Muscle layer of duodenum (tissue), 2 donors: Measurements from ENCODE around the gene NRM.
"Not testable (repeated sequence)": the region's sequence is repeated elsewhere in the genome, so short reads cannot be mapped to it uniquely, and the experiment has no call there.

Source experiments
- H3K27ac ChIP-seq: one replicate; pipeline ENCODE4 v1.7.0; 2013; ENCODE audit warnings: mild to moderate bottlenecking, low read length
- H3K27me3 ChIP-seq: one replicate; pipeline ENCODE4 v1.7.0; 2013; ENCODE audit warnings: low read depth, mild to moderate bottlenecking, control low read depth, low read length
- H3K36me3 ChIP-seq, 2 donors: one replicate each; pipeline ENCODE4 v1.7.0; 2013; ENCODE audit warnings: low read length in 2 of 2, control low read depth in 1 of 2, mild to moderate bottlenecking in 1 of 2; ENCODE audit not compliant: insufficient read depth in 2 of 2, control insufficient read depth in 1 of 2
- H3K4me1 ChIP-seq, 2 donors: one replicate each; pipeline ENCODE4 v1.7.0; 2013; ENCODE audit warnings: low read length in 2 of 2, mild to moderate bottlenecking in 2 of 2, control low read depth in 1 of 2, moderate library complexity in 1 of 2; ENCODE audit not compliant: insufficient read depth in 2 of 2, control insufficient read depth in 1 of 2
- H3K4me3 ChIP-seq, 2 donors: one replicate each; pipeline ENCODE4 v1.7.0; 2013; ENCODE audit warnings: low read length in 2 of 2, low read depth in 1 of 2, mild to moderate bottlenecking in 1 of 2
- H3K9me3 ChIP-seq, 2 donors: one replicate each; pipeline ENCODE4 v1.7.0; 2013; ENCODE audit warnings: low read length in 2 of 2, control low read depth in 1 of 2, mild to moderate bottlenecking in 1 of 2; ENCODE audit not compliant: control insufficient read depth in 1 of 2
- donor health status: healthy.

Gene NRM

DNA sequence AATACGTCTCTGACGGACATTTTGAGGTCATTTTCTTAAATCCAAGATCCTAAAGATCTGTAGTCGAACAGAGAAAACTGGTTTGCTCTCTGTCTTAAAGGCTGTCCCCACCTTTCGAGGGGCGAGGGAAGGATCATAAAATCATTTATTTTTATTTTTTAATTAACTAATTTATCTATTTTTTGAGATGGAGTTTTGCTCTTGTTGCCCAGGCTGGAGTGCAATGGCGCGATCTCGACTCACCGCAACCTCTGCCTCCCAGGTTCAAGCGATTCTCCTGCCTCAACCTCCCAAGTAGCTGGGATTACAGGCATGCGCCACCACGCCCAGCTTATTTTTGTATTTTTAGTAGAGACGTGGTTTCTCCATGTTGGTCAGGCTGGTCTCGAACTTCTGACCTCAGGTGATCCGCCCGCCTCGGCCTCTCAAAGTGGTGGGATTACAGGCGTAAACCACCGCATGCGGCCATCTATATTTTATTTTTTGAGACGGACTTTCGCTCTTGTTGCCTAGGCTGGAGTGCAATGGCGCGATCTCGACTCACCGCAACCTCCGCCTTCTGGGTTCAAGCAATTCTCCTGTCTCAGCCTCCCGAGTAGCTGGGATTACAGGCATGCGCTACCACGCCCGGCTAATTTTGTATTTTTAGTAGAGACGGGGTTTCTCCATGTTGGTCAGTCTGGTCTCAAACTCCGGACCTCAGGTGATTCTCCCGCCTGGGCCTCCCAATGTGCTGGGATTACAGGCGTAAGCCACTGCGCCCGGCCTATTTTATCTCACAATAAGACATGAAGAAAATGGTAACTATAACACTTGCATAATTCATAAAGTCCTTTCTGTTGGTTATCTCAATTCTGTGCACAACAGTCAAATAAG, 27.3 kb upstream of the NRM start:
- H3K27me3 ChIP-seq, H3K9me3 ChIP-seq: not testable (repeated sequence)
- Histone ChIP-seq H3K36me3 (peaks cover 19 to 25% of the 10 kb centered on the region in 2 donors), H3K4me1 (peaks cover 11 to 35% of the 10 kb centered on the region in 2 donors), H3K27ac (peak overlapping the region; percentile 78), H3K4me3 (peak overlapping the region; percentile 57 to 76)

GRCh38 chr6:30717129-30717844, 26.5 kb upstream of the NRM start, which contains the start of gene MDC1:
Gene MDC1 (minus strand): TSS chr6:30717281. CDS start chr6:30715175, 2,106 bp downstream.
- Histone ChIP-seq H3K4me1 (peaks cover 11 to 28% of the 10 kb centered on the region in 2 donors), H3K36me3 (peaks cover 23 to 29% of the 10 kb centered on the region in 2 donors), H3K9me3 (no peaks in the 10 kb centered on the region), H3K4me3 (peak within 1 kb of the TSS; percentile 57 to 76), H3K27me3 (no peaks in the 10 kb centered on the region), H3K27ac (peak within 1 kb of the TSS; percentile 78)

GRCh38 chr6:30716879-30717128, 26.0 kb upstream of the NRM start:
- Histone ChIP-seq H3K27ac (peak overlapping the region; percentile 78), H3K27me3 (no peaks in the 10 kb centered on the region), H3K4me1 (peaks cover 11 to 23% of the 10 kb centered on the region in 2 donors), H3K36me3 (peaks cover 27 to 34% of the 10 kb centered on the region in 2 donors), H3K9me3 (no peaks in the 10 kb centered on the region), H3K4me3 (peak overlapping the region; percentile 57 to 76)

DNA sequence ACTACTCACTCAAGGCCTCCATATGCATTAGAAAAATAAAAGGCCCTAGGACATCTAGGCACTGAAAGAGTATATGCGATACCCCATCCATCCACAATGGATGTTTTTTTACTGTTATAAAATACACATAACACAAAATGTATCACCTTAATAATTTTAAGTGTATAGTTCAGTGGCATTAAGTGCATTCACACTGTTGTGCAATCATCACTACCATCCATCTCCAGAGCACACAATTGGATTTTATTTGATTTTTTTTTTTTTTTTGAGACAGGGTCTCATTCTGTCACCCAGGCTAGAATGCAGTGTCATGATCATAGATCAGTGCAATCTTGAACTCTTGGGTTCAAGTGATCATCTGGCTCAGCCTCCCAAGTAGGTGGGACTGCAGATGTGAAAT, 23.5 kb upstream of the NRM start:
- Histone ChIP-seq H3K36me3 (peaks cover 35 to 55% of the 10 kb centered on the region in 2 donors), H3K27ac (no peak overlapping the region), H3K27me3 (no peaks in the 10 kb centered on the region), H3K4me3 (no peak overlapping the region), H3K9me3 (no peaks in the 10 kb centered on the region), H3K4me1 (peaks cover 6 to 15% of the 10 kb centered on the region in 2 donors)

DNA sequence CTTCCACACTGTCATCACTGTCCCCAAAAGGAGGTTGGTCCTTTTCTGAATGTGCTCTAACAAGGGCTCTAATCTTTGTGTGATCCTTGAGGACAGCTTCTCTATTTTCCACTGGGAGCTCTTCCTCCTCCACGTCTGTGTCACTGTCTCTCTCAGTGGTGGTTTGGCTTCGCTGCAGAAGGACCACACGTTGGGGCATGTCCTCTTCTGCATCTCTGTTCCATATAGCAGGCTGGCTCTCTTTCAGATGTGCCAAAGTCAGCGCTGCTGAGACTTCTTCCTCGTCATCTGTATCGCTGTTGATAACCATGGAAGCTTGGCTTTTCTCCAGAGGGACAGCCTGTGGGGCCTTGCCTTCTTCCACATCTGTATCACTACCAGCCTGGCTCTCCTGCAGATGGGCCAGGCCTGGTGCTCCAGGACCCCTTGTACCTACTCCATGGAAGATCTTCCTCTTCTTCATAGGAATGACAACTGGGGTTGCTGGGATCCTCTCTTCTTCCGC, 21.7 kb upstream of the NRM start:
- H3K9me3 ChIP-seq = no peaks in the 10 kb centered on the region
- peaks cover 43 to 65% of the 10 kb centered on the region in 2 donors for H3K36me3 ChIP-seq
- H3K27me3 ChIP-seq = no peaks in the 10 kb centered on the region
- no peak overlapping the region for H3K27ac ChIP-seq
- H3K4me1 ChIP-seq = peaks cover 4 to 6% of the 10 kb centered on the region in 2 donors
- H3K4me3 ChIP-seq = no peak overlapping the region

GRCh38 chr6:30711758-30712380, 21.1 kb upstream of the NRM start:
- no peaks in the 10 kb centered on the region for H3K9me3 ChIP-seq
- H3K27ac ChIP-seq = no peak overlapping the region
- no peaks in the 10 kb centered on the region for H3K27me3 ChIP-seq
- peaks cover 4 to 6% of the 10 kb centered on the region in 2 donors for H3K4me1 ChIP-seq
- no peak overlapping the region for H3K4me3 ChIP-seq
- peaks cover 43 to 70% of the 10 kb centered on the region in 2 donors for H3K36me3 ChIP-seq

GRCh38 chr6:30709101-30709868, 18.5 kb upstream of the NRM start:
- Histone ChIP-seq H3K27ac (no peak overlapping the region), H3K36me3 (peaks cover 38 to 72% of the 10 kb centered on the region in 2 donors)

GRCh38 chr6:30707281-30707850, 16.6 kb upstream of the NRM start:
- H3K9me3 ChIP-seq = no peaks in the 10 kb centered on the region
- H3K27ac ChIP-seq = no peak overlapping the region
- no peaks in the 10 kb centered on the region for H3K4me1 ChIP-seq
- H3K4me3 ChIP-seq = no peak overlapping the region
- H3K36me3 ChIP-seq = peaks cover 32 to 70% of the 10 kb centered on the region in 2 donors
- no peaks in the 10 kb centered on the region for H3K27me3 ChIP-seq

More at GRCh38 chr6:30709101-30709868, 18.5 kb upstream of the NRM start:
- no peaks in the 10 kb centered on the region for H3K9me3 ChIP-seq
- H3K27me3 ChIP-seq = no peaks in the 10 kb centered on the region
- H3K4me1 ChIP-seq = no peaks in the 10 kb centered on the region
- no peak overlapping the region for H3K4me3 ChIP-seq

DNA sequence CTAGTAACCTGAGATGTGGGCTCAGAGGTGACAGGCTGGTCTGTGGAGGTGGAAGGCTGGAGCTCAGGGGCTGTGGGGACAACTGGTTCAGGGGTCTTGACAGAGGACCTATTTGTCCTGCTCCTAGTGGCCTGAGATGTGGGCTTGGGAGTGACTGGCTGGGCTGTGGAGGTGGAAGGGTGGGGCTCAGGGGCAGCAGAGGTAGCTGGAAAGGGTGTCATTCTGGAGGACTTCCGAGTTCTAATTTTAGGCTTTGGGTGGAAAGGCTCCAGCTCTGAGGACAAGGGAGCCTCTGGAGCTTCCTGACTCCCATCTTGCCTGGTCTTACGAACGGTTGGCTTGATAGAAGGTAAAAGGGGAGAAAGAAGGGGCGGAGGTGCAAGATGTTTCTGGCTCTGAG, 14.8 kb upstream of the NRM start:
- Histone ChIP-seq H3K27ac (no peak overlapping the region), H3K36me3 (peaks cover 20 to 55% of the 10 kb centered on the region in 2 donors)

DNA sequence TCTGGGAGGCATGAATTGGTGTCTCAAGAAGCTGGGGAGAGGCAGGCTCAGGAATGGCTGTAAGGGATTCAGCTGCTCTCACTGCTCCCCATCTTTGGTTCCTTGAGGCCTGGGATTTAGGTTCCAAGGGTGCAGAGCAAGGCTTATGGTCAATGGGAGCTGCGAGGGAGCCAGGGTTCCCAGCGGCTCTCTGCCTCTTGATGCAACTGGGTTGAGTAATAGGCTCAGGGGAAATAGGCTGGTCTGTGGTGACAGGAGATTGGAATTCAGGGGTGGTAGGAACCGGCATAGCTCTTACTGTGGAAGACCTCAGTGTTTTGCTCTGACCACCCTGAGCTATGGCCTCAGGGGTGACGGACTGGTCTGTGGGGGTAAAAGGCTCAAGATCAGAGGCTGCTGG, 13.0 kb upstream of the NRM start:
- Histone ChIP-seq H3K27me3 (no peaks in the 10 kb centered on the region), H3K4me1 (no peaks in the 10 kb centered on the region), H3K9me3 (no peaks in the 10 kb centered on the region), H3K27ac (no peak overlapping the region), H3K36me3 (peaks cover 20 to 43% of the 10 kb centered on the region in 2 donors), H3K4me3 (no peak overlapping the region)

More for the DNA sequence above, 14.8 kb upstream of the NRM start:
- Histone ChIP-seq H3K27me3 (no peaks in the 10 kb centered on the region), H3K9me3 (no peaks in the 10 kb centered on the region), H3K4me1 (no peaks in the 10 kb centered on the region), H3K4me3 (no peak overlapping the region)
